GM21360 (cell line): Measurements from ENCODE around the gene LETMD1.

ENCODE experiments used
- ATAC-seq: cut with Tn5 transposase; IDR thresholded peaks from one replicate; pipeline ENCODE4 v1.9.1; 2021; ENCODE audit warnings: mild to moderate bottlenecking, moderate library complexity; ENCODE audit not compliant: unreplicated experiment

Gene LETMD1

GRCh38 chr12:51025338-51025835, 22.7 kb upstream of the LETMD1 start:
- ATAC-seq, result no peak

GRCh38 chr12:51025836-51026638, 22.1 kb upstream of the LETMD1 start, which contains the start of gene SLC11A2:
SLC11A2 (minus strand) TSS chr12:51026384; CDS start chr12:51010728, 15,656 bp downstream.
- ATAC-seq, result peak; percentile 87

GRCh38 chr12:51027342-51027835, 20.7 kb upstream of the LETMD1 start:
- ATAC-seq, result no peak

GRCh38 chr12:51028126-51028812, 19.9 kb upstream of the LETMD1 start:
- no peak for ATAC-seq

- ATAC-seq, result no peak
These were observed 19.3 kb upstream of the LETMD1 start for GRCh38 chr12:51028813-51029150.

GRCh38 chr12:51033048-51033447, 15.1 kb upstream of the LETMD1 start:
- no peak for ATAC-seq

- no peak for ATAC-seq
These were observed 14.6 kb upstream of the LETMD1 start for GRCh38 chr12:51033457-51034089.

- no peak for ATAC-seq
These were observed 11.8 kb upstream of the LETMD1 start for GRCh38 chr12:51036279-51036678.

- ATAC-seq, result no peak
These were observed 629 bp downstream of the LETMD1 start for GRCh38 chr12:51048661-51049251.

- ATAC-seq, result no peak
These were observed 1.4 kb downstream of the LETMD1 start for GRCh38 chr12:51049525-51049924.

GRCh38 chr12:51051787-51052186, 3.7 kb downstream of the LETMD1 start:
- no peak for ATAC-seq

- ATAC-seq, result no peak
These were observed 6.9 kb downstream of the LETMD1 start for GRCh38 chr12:51055060-51055459.

- ATAC-seq, result no peak
These were observed 8.1 kb downstream of the LETMD1 start for GRCh38 chr12:51056242-51056641.

- no peak for ATAC-seq
These were observed 11.0 kb downstream of the LETMD1 start for GRCh38 chr12:51059086-51059485.

- ATAC-seq, result no peak
These were observed 14.7 kb downstream of the LETMD1 start for GRCh38 chr12:51062631-51063397.

- ATAC-seq, result no peak
These were observed 17.4 kb downstream of the LETMD1 start for GRCh38 chr12:51065530-51065929.

- no peak for ATAC-seq
These were observed 19.1 kb downstream of the LETMD1 start for GRCh38 chr12:51067229-51067628.

- ATAC-seq, result no peak
These were observed 19.6 kb downstream of the LETMD1 start for GRCh38 chr12:51067771-51068170.

GRCh38 chr12:51070004-51070403, 21.9 kb downstream of the LETMD1 start:
- no peak for ATAC-seq

GRCh38 chr12:51071663-51072062, 23.5 kb downstream of the LETMD1 start:
- no peak for ATAC-seq
